Measurements from ENCODE around the gene BRINP1. TPM values are rescaled to one million over a fixed set of nuclear protein-coding genes. Genes with fewer than 3 reads are reported as not detected.

Gene BRINP1
- total and polyA plus RNA-seq, 2 experiments from 2014 or later, result 13.4 to 33.5 TPM

GRCh38 chr9:119398350-119398749 lies 29.1 kb upstream of the BRINP1 start:
- Histone ChIP-seq H3K4me1 (ENCODE audit: insufficient read depth) (peaks cover 5% of the 10 kb centered on the region; the same call in 1 of the 2 replicates), H3F3A (replicated peaks; ENCODE audit: low read depth) (no peaks in the 10 kb centered on the region), H2AFZ (no peak overlapping the region), H3K27me3 (ENCODE audit: insufficient read depth) (no peaks in the 10 kb centered on the region), H3K4me2 (no peak overlapping the region), H3K36me3 (ENCODE audit: insufficient read depth) (no peaks in the 10 kb centered on the region), H3K79me2 (replicated peaks; ENCODE audit: insufficient read depth) (no peaks in the 10 kb centered on the region), H3K4me3 (no peak overlapping the region), H4K20me1 (replicated peaks; ENCODE audit: insufficient read depth) (no peaks in the 10 kb centered on the region), H3K27ac (ENCODE audit: low read depth) (no peak overlapping the region), H3K9me2 (ENCODE audit: insufficient read depth) (no peaks in the 10 kb centered on the region)
- no peaks in the 10 kb centered on the region for H3K36me3 Mint-ChIP-seq (ENCODE audit: low read depth)
- H3K27me3 Mint-ChIP-seq (ENCODE audit: insufficient read depth, low read depth, poor library complexity), result no peaks in the 10 kb centered on the region
- H3K27ac Mint-ChIP-seq, result no peak overlapping the region
- ATAC-seq, result no peak
- TF ChIP-seq POLR2AphosphoS5 (IDR thresholded peaks at IDR 0.05; ENCODE audit: low read depth), result no peak
- TF ChIP-seq STAT1 (IDR thresholded peaks at IDR 0.05; ENCODE audit: unreplicated experiment), result no peak
- TF ChIP-seq CTCF (conservative IDR thresholded peaks at IDR 0.05; ENCODE audit: low read depth in 2 of 2), result no peak
- no peak for TF ChIP-seq CREB1 (CRISPR knock-in tag; IDR thresholded peaks at IDR 0.05; ENCODE audit: low read depth)
- TF ChIP-seq JUNB (IDR thresholded peaks at IDR 0.05; ENCODE audit: unreplicated experiment), result no peak
- TF ChIP-seq ZNF462 (CRISPR knock-in tag; IDR thresholded peaks at IDR 0.05), result no peak
- TF ChIP-seq EZH2phosphoT487 (IDR thresholded peaks at IDR 0.05; ENCODE audit: unreplicated experiment), result no peak
- no peak for TF ChIP-seq ETS1 (IDR thresholded peaks at IDR 0.05)
- TF ChIP-seq ZNF331 (CRISPR knock-in tag; IDR thresholded peaks at IDR 0.05; ENCODE audit: low read depth), result no peak
- TF ChIP-seq NANOG (IDR thresholded peaks at IDR 0.05; ENCODE audit: borderline replicate concordance), result no peak
- TF ChIP-seq ZNF114 (CRISPR knock-in tag; IDR thresholded peaks at IDR 0.05), result no peak
- no peak for TF ChIP-seq REST (IDR thresholded peaks at IDR 0.05; ENCODE audit: unreplicated experiment)
- TF ChIP-seq EZH2 (IDR thresholded peaks at IDR 0.05; ENCODE audit: low read depth, unreplicated experiment), result no peak
- H3K9me3 Mint-ChIP-seq, result no peaks in the 10 kb centered on the region
- H3K4me1 Mint-ChIP-seq, result peaks cover 6% of the 10 kb centered on the region
- no peak overlapping the region for H3K4me3 Mint-ChIP-seq
- no peak for DNase-seq (ENCODE audit: low spot score)
